ENCODE measurements around the gene ERGIC3.

ERGIC3 gene

GRCh38 chr20:35562541-35563110 lies 20.7 kb downstream of the ERGIC3 start:
- DNase-seq: no peak

DNA sequence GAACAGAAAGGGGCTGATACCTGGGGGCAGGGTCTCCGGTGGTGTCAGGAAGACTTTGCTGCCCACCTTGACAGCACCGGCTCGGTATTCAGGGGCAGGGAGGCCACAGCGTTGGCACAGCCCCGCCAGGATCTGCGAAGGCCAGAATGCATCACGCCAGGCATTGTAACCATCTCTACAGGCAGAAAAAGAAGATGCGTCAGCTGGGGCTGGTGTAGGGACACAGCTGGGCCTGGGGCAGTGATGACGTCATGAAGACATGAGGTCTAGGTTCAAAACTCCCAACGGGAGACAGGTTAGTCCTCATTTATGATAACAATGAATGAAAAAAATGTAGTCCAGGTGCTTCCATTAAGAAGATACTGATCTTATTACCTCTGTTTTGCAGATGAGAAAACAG lies 22.0 kb downstream of the ERGIC3 start:
- no peak for DNase-seq

GRCh38 chr20:35564905-35565304 lies 23.0 kb downstream of the ERGIC3 start:
- no peak for DNase-seq

DNA sequence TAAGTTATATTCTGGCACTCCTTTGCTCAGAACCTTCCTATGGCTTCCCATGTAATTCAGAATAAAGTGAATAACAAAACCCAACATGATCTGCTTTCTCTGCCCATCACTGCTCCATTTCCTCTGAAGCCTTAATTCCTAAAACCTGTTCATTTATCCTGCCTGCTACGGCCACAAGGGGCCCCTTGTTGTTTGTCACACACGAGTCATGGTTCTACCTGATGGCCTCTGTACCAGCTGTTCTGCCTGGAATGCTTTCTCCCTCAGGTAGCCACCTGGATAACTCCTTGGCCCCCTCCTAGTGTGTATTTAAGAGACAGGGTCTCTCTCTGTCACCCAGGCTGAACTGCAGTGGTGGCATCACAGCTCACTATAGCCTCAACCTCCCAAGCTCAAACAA lies 26.8 kb downstream of the ERGIC3 start:
- no peak for DNase-seq

- DNase-seq: no peak
Observed at GRCh38 chr20:35571555-35571954, 29.7 kb downstream of the ERGIC3 start.

GRCh38 chr20:35572838-35573237 lies 31.0 kb downstream of the ERGIC3 start:
- no peak for DNase-seq

DNA sequence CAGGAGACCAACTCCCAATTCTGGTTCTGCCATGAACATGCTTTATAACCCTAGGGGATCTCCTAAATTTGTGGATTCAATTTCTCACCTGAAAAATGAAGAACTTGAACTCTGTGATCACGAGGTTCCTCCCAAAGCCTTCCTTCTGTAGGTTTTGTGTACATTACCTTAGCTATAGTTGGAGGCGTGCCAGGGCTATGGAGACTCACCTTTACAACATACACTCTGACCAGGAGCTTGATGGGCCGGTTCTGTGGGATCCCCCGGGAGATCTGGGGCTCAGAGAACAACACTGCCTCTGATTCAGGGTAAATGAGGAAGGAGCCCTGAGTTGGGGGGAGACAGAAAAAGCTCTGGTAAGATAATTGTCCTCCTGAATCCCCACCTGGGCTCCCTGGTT lies 34.1 kb downstream of the ERGIC3 start:
- DNase-seq: no peak

GRCh38 chr20:35576816-35577215 lies 34.9 kb downstream of the ERGIC3 start:
- DNase-seq: no peak

DNA sequence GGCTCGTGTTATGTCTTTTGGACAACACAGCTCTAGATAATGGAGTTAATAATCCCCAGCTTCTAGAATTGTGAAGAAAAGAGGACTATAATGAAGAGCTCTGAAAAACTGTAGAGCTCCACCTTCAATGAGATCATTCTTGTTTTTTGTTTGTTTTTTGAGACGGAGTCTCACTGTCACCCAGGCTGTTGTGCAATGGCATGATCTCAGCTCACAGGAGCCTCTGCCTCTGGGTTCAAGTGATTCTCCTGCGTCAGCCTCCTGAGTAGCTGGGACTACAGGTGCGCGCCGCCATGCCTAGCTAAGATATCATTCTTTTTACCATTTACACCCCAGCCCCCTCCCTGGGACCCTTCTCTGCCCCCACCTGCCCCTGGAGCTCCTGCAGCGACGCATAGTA lies 36.6 kb downstream of the ERGIC3 start:
- no peak for DNase-seq

DNA sequence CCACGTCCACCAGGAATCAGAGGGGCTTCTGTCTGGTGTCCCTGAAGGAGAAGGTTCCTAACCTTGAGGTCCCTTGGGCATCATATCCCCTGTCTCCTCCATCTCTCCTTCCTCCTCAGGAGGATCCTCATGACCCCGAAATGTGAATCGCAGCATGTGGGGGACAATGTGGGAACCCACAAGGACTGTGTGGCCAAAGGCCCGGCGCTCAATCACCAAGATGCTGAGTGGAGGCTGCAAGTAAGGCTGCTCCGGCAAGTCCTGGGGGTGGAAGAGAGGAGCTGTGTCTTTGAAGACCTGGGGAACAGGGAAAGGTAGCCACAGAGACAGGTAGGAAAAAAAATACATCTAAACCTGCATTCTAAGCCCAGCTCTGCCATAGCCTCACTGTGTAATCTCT lies 37.3 kb downstream of the ERGIC3 start:
- DNase-seq: no peak

GRCh38 chr20:35582131-35582530 lies 40.3 kb downstream of the ERGIC3 start:
- DNase-seq: no peak

DNA sequence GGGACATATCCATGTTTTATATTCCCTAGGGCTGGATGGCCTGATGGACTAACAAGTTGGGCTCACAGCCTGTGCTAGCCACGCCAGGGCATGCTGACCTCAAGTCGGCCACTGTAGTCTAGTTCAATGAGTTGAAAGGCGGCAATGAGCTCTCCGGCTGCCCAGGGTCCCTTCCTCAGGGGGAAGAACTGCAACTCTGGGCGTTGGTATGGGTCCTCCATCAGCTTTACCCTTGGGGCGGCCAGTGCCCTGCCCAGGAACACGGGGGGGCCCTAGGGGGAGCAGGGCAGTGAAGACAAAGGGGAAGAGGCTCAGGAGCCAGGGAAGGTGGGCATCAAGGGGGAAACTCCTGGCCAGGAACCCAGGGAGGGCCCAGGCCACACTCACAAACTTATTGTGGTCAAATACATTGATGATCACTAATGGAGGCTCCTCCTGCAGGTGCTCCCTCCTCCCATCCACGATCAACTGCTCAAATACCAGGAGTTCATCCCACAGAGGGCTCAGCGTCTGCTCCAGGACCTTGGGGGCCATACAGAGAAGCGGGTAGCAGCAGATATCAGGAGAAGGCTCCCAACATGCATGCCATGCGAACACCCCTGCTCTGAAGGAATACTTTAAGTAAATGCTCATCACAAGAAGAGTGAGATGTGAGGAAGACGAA lies 41.0 kb downstream of the ERGIC3 start:
- DNase-seq: no peak

DNA sequence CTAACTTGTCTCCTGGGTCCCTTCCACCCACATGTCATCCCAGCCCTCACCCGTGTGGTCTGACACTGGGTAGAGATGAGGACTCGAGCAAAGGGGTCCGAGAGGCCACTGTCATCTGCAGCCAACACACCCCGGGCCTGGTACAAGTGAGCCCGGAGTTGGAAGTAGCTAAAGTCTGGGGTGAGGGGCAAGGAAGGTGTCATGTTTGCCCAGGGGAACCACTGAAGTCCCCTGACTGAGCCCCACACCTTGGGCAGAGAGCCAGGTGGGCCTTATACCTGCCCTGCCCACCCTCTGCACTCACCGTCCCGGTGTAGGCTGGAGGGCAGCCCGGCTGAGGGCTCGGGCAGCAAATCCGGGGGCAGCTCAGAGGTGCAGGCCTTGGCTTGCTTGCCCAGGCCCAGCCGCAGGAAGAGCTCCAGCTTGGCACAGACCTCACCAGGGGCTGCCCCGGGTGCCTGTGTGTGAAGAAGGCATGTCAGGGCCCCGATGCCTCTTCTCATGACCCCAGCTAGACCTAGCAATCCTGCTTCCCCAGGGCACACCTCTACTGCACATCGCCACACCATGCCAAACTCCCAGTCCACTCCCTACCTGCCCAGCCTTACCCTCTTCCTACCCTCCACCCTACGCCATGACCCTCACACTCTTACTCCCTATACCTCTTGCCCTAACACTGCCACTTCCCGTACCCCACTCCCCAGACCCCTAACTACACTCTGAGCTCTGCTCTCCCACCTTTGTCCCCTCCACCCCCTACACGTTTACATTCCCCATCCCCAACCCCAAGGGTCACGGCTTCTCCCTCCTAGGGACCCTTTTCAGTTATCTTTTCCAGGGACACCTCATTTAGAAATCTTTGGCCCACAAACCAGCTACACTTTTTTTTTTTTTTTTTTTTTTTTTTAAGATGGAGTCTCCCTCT lies 42.0 kb downstream of the ERGIC3 start:
- DNase-seq: no peak

GRCh38 chr20:35586751-35587425 lies 45.0 kb downstream of the ERGIC3 start:
- DNase-seq: no peak

GRCh38 chr20:35587436-35587835 lies 45.6 kb downstream of the ERGIC3 start:
- DNase-seq: no peak

- DNase-seq: no peak
Observed at GRCh38 chr20:35588397-35588796, 46.5 kb downstream of the ERGIC3 start.

DNA sequence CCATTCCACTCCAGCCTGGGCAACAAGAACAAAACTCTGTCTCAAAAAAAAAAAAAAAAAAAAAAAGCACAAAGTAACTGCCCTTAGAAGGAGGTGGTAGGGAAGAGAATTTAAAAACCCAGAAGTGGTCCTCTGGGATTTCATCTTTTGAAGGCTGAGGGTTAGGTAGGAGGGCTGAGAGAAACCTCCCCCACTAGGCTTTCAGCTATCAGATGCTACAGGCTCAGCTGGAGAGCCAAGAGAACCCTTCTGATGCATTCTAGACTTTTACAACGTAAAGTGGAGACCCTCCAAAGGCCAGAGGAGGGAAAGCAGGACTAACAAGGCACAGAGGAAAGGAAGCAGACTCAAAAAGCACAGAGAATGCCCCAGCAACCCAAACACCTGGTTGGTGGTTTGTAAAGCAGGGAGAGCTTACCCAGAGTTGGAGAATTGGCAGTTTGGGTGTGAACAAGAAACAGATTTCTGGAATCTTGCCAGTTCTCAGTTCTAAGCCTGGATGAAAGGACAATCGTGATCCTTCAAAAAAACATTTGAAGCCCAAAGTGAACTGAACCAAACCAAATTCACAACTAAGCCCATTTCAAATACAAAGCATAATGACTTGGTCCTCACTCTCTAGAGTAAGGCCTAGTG lies 50.6 kb downstream of the ERGIC3 start:
- DNase-seq: no peak

GRCh38 chr20:35595456-35595855 lies 53.6 kb downstream of the ERGIC3 start:
- DNase-seq: no peak

DNA sequence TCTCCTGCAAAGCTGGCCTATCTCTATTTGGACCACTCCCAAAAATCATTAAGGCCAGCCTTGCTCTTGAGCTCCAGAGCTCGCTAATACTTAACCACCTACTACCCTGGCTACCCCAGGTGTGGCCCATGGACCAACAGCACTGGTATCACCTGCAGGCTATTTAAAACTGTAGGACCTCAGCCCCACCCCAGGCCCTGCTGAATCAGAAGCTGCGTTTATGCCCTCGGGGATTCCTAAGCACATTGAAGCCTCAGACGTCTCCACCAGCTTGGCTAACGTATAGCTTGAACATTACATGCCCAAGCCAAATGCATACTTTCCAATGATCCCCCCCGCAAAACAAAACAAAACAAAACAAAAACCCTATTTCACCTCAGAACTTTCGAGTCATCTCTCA lies 54.0 kb downstream of the ERGIC3 start:
- DNase-seq: no peak

GRCh38 chr20:35597186-35597585 lies 55.3 kb downstream of the ERGIC3 start:
- DNase-seq: no peak

- no peak for DNase-seq
Observed at GRCh38 chr20:35598476-35598875, 56.6 kb downstream of the ERGIC3 start.

DNA sequence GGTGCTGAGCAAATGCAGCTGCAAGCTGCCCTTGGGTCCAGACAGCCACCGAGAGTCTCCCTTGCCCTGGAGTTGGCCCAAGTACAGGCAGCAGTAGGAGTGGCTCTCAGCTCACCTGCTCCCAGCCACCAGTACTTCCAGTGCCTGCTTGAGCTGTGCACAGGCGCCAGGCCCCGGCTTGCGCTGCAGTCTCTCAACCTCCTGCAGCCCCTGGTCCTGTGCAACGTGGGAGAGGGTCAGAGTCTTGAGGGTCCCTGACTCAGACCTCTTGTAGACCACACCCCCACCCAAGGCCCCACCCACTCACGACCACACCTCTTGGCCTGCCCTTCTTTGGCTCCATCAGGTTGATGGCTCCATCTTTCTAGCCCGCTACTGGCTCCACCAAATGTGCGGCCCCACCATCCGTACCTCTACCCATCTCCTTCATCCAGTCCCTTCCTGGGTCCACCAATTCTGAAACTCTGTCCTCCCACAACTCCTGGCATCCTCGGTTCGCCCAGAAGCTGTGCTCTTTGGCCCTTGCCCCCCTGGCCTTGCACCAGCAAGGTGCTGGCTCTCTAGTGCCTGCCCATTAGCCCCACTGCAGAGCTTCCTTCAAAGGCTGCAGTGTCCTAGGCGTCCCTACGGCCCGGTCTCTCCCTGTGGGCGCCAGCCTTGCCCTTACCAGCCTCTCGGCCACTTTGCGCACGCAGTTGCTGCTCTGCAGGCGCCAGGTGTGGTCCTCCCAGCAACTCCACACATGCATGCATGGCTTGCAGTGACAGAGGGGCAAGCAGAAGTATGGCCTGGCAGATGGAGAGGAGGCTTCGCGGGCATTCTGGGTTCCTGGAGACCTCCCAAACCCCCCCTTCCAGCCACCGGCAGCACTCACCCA lies 57.3 kb downstream of the ERGIC3 start:
- no peak for DNase-seq

All from central memory CD4-positive, alpha-beta T cell (primary cell).